HG02678 (cell line): ENCODE data around the gene CORO2B.
"Not testable (repeated sequence)": the region's sequence is repeated elsewhere in the genome, so short reads cannot be mapped to it uniquely, and the experiment has no call there.

Experiments
- ATAC-seq: cut with Tn5 transposase; IDR thresholded peaks from one replicate; pipeline ENCODE4 v1.9.1; 2021; ENCODE audit warnings: mild to moderate bottlenecking, moderate library complexity; ENCODE audit not compliant: unreplicated experiment

CORO2B gene

DNA sequence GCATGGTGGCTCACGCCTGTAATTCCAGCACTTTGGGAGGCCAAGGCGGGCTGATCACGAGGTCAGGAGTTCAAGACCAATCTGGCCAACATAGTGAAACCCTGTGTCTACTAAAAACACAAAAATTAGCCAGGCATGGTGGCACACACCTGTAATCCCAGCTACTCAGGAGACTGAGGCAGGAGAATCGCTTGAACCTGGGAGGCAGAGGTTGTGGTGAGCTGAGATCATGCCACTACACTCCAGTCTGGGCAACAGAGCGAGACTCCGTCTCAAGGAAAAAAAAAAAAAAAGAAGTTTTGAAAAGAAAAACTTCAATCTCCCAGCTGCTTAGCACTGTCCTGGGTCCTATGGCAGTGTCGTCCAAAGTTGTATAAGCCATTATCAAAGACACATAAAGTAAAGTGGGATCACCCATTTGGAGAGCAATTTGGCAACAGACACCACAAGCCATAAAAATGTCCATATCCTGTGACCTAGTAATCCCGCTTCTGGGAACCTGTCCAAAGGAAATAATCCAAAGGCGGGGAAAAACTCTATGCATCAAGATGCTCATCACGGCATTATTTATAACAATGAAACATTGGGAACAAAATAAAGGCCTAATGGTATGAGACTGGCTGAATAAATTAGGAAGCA lies 26.2 kb downstream of the CORO2B start:
- not testable (repeated sequence) for ATAC-seq

DNA sequence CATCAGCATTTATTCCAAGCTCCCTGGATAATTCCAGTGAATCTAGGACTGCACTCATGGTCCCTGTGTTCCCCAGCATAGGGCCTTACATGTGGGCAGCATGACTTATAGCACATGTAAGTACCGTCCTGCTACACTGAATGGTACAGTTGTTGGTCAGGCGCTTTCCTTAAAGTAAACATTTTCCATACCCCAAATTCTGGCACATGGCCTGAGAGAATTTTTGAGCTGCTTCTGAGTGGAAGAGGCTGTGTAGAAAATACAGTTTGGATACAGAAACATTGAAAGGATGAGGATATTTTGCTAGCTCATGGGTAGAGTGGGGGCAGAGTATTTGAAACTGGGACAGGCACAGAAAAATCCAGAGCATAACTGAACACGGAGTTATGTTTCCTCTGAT lies 27.6 kb downstream of the CORO2B start:
- ATAC-seq, result no peak

DNA sequence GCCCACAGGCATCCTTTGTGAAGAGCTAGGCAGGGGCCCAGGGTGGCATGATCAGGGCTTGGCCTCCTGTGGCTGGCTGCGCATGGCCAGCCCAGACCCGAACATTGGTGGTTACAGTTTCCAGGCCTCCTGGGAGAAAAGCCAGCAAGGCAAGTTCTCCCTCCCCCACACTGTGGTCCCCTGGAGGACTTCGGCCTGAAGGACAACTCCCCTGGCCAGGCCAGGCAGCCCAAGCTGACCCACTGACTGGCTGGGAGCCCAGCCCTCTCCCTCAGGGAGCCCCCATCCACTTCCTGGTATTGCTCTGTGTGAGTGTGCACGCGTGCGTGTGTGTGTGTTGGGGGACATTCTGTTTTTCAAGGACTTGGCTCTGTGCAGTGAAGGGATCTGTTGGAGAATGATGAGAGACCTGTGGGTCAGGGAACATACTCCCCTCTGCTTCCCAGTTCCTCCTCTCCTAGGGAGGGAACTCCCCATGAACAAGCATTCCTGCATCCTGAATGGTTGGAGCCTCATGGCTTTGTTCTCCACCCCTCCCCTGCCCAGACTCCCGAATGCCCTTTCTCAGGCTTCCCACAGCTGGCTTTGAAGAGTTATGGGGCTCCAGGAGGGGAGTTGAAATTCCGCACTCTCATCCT lies 29.5 kb downstream of the CORO2B start:
- no peak for ATAC-seq

DNA sequence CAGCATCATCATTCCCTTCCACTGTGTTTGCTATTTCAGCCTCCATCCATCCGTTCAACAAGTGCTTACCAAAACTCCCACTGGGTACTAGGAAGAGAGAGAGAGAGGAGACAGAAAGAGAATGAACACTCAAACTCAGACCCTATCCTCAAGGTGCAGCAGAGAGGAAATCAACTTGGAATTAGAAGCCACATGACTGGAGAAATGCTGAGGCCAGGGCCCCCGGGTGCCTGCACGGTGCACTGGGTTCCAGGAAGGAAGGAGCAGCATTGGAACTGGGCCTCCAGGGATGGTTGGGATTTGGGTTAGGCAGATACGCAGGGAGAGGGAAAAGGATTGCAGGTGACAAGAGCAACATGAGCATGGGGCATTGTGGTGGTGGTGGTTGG lies 30.0 kb downstream of the CORO2B start:
- no peak for ATAC-seq

DNA sequence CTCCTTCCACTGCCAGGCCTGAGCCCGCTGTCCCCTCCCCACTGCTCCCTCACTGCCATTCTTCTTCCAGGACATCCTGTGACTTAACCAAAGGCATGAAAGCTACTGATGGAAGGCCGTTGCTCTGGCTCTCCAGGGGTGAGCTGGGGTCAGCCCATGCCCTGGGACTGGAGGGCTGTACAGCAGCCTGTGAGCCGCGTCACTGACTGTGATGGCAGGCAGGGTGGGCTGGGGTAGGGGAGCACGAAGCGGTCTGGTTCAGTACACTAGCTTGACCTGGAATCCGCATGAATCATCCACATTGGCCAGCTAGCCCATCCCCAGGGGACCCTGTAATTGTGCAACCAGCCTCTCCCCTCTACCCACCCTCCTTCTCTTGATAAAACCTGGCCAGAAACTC lies 30.8 kb downstream of the CORO2B start:
- no peak for ATAC-seq

DNA sequence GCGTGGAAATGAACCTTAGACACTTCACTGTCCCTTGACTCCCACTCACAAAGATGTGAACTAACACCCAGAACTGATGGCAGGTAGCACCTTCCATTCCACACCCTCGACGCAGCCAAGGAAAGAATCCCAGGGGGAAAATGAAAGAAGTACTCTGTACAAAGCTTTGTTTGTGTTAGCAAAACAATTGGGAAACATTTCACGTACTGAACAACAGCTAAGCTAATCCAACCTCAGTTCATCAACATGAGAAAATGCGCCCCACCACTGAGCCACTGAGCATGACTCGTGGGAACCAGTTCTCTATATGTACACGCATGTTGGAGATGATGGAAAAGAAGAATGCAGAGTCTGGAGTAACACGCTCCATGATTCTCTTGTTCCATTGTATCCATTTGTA lies 32.0 kb downstream of the CORO2B start:
- ATAC-seq, result no peak

DNA sequence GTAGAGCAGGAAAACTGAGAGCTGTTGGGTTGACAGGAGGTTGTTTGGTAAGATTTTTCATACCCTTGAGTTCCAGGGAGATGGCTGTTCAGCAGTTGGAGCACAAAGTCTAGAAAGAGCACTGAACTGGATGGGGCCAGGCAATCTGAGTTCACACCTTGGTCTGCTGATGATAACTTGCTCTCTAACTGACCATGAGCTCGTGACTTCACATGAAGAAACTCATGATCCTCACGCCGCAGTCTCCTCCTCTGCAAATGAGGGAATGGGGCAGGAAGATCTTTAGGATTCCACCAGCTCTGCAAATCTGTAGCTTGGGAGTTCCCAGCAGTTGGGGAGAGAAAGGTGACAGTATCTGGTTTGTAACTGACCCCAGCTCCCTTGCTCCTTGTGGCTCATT lies 33.7 kb downstream of the CORO2B start:
- no peak for ATAC-seq

DNA sequence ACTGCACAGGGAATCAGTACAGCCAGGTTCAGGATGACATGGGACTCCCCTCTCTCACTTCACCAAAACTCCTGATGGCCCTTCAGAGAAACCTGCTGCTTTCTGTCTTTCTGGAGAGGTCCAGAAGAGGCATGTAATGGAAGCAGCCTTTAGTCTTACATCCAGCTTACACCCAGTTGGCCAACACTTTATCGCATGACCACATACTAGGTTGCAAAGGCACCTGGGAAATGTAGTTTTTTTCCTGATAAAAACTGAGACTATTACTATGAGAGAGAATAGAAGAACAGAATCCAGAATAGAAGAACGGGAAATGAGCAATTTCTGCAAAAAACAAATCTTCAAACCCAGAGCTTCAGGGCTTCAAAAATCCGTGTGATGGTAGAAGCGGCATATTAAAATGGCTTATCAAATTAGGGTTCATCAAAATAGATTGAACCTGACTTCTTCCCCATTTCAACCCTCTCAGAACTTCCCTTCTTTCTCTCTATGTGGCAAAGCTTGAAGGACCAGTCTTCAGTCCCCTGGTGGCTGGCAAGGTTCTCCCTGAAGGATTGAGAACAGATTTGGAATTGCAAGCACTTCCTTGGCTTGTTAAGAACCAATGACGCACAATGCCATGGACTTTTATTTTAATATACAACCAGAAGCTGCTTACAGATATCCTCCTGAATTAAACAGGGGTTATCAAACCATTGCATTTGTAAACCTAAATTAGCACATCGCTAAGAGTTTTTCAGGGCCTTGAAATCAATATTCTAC lies 34.4 kb downstream of the CORO2B start:
- no peak for ATAC-seq

DNA sequence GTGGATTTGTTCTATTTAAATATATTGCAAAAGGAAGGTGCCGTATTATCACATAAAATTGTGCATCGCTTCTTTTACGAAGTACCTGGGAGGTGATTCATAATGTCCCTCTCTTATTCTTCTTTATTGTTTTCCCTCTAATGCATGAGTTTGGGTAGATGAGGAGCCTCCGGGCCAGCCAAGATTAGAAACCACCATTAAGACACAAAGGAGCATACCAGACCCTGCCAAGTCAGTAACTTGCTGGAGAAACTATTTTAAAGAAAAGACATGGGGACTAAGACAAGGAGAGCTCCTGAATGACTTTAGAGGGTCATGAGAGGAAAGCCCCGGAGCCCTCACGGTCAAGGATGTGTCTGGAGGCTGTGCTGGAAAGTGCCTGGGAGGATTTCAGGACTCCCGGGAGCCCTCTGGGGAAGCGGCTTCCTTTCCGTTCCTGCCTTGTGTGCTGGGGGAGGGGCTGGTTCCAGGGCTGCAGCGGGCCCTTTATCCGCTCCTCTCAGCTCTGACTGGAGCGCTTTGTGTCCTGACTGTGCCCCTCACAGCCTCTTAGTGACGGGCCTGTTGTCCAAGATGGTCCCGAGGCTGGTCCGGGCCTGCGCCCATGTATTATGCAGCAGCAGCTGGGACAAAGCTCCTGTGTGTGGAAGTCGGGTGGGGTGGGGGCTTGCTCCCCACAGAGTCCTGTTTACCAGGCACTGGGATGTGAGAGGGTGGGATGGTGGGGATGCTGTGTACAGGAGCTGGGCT lies 35.7 kb downstream of the CORO2B start:
- ATAC-seq, result no peak

DNA sequence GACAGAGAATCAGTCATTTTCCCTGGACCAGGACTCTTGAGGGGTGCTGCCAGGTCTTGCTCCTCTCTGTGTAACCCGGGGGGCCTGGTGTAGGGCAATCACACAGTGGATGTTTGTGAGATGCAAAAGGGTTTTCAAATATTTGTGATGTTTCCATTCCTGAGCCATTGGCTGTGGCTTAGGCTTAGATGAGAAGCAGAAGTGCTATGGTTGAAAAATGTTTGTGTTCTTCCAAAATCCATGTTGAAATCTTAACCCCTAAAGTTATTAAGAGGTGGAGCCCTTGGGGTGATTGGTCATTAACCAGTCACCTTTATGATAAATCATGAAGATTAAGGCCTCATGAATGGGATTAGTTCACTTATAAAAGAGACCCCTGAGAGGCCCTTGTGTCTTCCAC lies 36.5 kb downstream of the CORO2B start:
- no peak for ATAC-seq

DNA sequence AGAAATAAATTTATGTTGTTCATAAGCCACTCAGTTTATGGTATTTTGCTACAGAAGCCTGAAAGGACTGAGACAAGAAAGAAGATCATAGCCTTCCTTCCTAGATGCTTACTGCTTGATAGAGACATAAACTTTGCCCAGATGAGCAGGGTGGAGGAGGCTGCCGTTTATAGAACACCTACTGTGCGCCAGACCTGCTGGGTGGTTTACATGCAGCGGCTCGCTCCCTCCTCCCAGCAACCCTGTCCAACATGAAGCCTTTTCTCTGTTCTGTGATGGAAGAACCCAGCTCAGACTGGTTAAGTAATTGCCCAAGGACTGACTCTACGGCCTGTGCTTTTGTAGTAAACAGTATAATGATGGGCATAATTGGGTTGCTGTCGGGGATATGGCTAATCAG lies 37.0 kb downstream of the CORO2B start:
- no peak for ATAC-seq

DNA sequence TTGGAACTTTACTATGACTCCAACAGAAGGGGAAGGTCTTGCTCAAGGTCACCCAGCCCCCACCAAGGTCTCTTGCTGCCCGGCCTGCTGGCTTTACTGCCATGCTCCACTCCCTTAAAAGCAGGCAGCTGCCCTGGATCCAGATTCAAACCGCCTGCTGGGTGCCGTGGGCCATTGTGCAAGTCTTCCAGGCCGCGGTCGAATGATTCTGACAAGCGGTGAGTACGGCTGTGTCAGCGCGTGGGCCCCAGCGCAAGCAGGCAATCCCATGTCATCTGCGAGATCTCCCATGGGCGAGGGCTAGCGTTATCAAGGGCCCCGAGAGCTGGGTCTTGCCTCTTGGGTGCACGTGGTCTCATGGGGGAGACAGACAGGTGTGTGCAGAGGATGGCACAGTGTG lies 37.6 kb downstream of the CORO2B start:
- no peak for ATAC-seq

DNA sequence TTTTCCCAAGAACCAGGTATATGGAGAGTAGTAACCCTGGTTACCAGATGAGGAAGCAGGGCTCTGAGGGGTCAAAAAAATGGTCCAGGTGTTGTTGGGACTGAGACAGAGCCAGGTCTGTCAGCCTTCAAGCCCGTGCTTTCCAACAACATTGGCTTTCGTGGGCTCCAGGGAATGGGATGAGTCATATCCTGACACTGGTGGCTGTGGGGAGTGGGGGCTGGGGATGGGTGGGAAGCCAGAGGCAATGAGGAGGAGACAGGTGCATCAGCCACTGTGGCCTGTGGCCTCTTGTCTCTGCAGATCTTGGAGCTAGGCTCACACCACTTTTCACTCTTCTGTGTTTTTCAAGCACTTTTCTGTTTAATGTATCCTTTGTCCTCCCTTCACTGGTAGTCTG lies 38.2 kb downstream of the CORO2B start:
- no peak for ATAC-seq

DNA sequence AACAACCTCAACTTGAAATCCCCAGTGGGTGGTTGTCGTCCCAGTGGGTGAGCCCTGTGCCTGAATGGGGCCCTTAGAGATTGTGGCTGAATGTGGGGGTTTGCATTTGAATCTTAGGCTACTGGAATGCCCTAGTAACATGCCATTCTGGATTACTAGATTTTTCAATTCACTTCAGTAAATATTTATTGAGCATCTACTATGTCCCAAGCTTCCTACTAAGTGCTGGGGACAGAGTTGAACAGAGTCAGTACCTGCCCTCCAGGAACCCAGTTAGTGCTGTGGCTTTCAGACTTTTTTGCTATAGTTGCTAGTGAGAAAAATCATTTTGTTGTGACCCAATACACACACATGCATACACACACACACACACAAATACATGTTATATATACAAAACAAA lies 39.0 kb downstream of the CORO2B start:
- ATAC-seq, result no peak

DNA sequence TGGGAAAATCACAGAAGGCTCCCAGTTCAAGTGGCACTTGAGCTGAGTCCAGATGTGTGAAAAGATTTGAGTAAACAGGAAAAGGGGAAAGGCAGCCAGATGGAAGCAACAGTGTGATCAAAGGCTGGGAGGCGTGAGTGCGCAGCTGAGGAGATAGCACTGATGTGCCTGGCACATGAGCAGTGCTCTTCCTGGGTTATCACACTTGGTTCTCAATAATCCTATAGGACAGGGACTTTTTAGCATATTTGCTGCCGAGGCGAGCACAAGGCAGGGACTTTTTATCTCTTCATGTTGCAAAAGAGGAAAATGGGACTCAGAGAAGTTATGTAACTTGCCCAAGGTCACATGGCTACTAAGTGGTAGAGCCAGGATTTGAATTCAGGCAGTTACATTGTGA lies 39.6 kb downstream of the CORO2B start:
- ATAC-seq, result no peak

DNA sequence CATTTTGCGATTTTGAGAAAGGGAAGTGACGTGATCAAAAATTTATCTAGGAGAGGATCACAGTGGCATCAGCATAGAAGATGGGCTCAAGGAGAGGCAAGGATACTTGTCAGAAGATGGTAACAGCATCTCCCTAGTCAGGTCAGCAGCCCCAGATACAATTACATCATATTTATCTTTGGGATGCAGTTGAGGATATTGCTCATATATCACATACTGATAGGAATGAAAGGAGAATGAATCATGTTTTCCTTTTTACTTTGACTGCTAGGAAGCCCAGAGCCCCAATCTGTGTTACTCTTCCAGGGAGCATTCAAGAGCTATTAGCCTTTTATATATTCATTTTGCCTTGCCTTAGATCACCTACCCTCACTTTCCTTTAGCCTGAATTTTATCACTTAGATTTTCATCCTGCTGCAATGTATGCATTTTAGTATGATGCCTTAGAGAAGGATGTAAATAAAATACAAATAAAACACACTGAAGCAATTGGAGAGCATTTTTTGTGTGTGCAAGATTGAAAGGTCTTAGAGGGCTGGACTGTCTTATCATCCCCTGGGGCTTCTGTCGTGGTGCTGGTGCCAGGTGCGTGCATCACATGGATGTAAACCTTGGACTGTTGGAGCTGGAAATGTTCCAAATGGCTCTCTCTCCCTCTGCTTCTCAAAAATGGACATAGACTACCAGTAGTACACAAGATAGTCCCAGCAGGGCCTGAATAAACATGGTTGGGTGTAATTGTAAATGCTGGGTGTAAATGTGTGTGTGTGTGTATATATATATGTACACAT lies 40.3 kb downstream of the CORO2B start:
- ATAC-seq, result no peak

DNA sequence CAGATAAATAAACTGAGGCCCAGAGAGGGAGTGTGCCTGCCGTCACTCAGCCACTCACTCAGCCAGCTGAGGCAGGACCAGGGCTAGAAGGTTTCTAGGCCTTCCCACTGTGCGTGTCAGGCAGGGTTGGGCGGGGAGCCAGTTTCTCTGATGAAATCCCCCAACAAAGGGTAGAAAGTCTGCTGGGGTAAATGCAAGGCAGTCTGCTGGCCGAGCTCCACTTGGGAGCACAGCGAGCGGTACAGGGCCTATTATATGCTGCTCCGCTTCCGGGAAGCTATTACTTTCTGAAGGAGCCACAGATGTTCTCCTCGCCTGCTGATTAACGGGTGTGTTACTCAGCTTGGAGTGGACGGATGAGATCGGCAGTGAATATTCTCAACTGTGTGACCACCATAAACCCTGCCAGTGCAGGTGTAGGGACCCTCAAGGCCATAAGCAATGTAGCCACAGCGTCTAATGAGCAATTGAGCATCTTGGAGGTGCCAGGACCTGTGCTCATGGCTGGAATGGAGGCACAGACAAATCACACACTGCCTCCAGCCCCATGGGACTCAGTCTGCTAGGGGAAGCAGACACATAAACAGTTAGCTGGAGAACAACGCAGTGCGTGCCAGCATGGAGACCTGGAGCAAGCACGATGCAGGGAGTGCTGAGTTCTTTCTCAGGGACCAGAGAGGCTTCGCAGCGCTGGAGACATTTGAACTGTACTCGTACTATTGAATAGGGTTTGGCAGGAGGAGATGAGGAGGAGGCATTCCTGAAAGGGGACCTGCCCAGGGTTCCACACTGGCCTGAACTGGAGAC lies 42.1 kb downstream of the CORO2B start:
- ATAC-seq, result no peak

DNA sequence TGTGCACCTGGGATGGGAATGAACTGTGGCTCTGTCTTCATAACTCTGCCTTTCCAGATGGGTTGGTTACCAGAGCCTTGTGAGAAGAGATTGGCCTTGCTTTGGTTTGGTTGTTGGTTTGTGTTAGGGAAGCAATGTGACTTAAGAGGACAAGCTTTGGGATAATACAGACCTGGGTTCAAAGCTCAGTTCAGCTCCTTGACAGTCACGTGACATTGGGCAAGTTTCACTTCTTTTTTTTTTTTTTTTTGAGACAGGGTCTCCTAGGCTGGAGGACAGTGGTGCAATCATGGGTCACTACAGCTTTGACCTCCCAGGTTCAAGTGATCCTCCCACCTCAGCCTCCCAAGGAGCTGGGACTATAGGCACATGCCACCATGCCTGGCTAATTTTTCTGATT lies 42.7 kb downstream of the CORO2B start:
- no peak for ATAC-seq

DNA sequence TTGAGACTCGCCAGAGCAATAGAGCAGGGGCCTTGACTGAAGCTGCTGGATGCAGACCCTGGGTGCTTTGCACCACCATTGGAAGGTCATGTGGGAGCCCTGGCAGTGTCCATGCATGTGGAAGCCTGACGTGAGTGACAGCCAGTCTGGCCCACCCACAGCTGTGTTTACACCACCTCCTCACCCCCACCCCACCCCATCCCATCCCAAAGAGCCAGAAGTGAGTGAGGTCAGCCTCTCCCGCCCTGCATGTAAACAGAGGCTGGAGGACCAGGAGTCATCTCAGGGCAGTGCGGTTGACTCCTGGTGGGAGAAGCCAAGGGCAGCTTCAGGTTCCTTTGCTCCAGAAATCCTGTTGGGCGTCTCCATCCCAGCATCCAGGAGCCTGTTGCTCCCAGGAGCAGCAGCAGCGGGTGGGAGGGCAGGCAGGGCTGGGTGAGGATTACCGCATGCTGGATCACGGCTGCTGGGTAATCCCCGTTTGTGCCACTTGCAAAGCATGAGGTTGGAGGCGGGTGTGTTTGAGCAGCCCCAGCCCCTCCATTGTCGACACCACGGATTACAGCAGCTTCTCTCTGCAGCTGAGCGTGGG lies 44.6 kb downstream of the CORO2B start:
- ATAC-seq, result no peak

DNA sequence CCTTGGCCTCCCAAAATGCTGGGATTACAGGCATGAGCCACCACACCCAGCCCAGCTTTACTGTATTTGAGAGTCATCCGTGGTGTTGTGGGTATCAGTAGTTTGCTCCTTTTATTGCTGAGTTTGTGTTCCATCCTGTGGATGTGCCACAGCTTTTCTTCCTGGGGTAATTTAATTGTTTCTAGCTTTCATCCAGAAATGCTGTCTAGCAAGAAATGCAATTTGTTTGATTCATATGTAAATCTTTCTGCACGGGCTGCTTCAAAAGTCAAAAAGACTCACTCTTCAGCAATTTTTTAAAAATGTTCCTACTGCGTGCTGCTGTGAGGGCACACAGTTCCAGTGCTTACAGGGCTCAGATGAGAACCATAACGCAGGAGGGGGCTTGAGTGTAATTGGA lies 47.1 kb downstream of the CORO2B start:
- ATAC-seq, result no peak
